Ramos (cell line): ENCODE data around the gene TSTD2.

Source experiments
- in situ Hi-C: fragments of 300-500 bp; cut with MboI; formaldehyde crosslinking; loops from one replicate; pipeline ENCODE4 v1.14.3; 2022; ENCODE audit warnings: low sequenced_read_pairs; ENCODE audit not compliant: unreplicated experiment

Gene TSTD2

GRCh38 chr9:97567182-97567893 is 65.8 kb downstream of the TSTD2 start:
- in situ Hi-C loops, result no loop called here

DNA sequence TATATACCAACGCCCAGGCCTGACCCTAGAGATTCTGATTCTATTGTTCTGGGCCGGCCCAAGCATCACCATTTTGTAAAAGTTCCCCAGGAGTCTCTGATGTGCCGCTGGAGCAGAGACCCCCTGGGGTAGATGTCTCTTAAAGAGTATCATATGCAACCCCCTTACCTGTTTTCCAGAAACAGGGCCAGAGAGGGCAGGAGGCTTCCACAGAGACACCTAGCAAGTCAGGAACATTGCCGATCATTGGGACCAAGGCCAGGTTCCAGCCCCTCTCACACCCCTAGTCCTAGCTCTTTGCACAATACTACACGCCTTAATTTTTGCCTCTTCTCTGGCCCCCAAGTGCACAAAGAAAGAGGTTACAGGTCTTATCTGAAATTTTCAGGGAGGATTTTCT is 67.9 kb downstream of the TSTD2 start:
- in situ Hi-C loops, result no loop called here

GRCh38 chr9:97564291-97565175 is 68.6 kb downstream of the TSTD2 start:
- in situ Hi-C loops, result no loop called here

DNA sequence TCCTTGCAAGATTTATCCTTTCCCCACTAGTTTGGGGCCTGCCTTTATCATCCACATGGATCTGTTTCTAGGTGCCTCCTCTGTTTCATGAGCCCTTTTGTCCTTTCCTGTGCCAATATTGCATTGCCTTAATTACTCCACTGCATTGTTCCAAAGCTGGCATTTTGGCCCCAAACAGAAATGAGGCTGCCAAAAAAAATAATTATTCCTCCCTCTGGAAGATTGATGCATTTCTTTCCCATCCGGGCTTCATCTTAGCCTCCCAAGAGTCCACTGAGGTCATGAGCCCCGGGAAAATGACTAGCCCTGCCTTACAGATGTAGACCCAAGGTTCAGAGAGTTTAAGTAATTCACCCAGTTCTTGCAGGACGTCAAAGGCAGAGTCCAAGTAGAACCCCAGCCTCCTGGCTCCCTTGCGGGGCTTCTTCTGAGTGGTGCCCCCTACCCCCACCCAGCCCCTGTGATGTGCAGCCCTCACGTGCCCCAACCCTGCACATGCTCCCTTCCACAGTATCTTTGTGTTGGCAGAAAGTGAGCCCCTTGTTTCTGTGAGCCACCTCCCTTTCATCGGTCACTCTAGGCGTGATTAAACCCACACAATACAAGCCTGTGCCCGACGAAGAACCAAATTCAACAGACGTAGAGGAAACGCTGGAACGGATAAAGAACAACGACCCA is 69.6 kb downstream of the TSTD2 start:
- in situ Hi-C loops, result no loop called here

- in situ Hi-C loops, result no loop called here
Measured at GRCh38 chr9:97562542-97562941, 70.6 kb downstream of the TSTD2 start.

DNA sequence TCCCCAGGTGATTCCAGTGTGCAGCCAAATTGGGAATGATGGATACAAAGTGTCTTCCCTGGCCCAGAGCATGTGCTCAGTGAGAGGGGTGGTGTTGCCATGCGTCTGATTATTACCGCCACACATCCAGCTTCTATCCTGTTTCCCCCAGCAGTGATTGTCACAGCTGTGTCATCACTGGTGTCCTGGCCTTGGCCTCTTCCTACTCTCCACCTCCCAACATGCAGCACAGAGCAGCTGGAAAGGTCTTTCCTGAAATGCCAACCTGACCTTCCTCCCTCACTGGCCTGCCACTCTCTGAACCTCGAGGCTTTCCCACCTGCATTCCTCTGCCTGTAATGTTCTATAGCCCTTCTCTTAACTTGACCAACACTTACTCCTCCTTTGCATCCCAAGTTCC is 71.7 kb downstream of the TSTD2 start:
- in situ Hi-C loops, result no loop called here

DNA sequence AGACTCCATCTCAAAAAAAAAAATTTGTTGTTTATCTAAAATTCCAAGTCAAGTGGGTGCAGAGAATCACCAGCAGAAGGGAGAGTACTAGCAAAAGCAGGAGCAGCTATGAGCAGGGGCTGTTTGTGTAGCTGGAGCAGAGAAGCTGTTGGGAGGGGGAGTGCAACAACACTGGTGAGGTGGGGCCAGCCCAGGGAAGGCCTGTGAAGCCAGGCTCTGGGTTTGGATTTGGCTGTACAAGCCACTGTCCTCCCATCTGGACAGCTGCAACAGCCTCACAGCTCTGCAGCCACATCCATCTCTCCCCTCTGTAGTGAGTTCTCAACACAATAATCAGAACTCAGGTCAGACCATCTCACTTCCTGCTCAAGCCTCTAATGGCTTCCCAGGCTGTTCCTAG is 72.3 kb downstream of the TSTD2 start:
- in situ Hi-C loops, result no loop called here

- in situ Hi-C loops, result no loop called here
Measured at GRCh38 chr9:97560154-97560553, 73.0 kb downstream of the TSTD2 start.

GRCh38 chr9:97559111-97559514 is 74.1 kb downstream of the TSTD2 start:
- in situ Hi-C loops, result no loop called here

DNA sequence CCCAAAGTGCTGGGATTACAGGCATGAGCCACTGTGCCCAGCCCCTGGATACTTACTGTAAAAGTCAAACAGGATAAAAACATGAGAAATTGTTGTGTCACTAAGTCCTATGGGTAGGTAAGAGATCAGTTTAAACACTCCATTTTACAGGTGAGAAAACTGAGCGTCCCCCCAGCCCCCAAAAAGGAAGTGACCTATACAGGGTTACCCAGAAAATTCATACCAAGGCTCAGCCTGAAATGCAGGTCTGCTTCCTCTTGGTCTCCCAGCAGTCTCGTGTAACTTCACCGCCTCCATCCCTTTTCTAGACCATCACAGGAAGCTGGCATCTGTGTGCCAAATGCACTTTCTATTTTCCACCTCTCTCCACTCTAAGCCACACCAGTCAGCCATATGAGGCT is 74.5 kb downstream of the TSTD2 start:
- in situ Hi-C loops, result no loop called here

DNA sequence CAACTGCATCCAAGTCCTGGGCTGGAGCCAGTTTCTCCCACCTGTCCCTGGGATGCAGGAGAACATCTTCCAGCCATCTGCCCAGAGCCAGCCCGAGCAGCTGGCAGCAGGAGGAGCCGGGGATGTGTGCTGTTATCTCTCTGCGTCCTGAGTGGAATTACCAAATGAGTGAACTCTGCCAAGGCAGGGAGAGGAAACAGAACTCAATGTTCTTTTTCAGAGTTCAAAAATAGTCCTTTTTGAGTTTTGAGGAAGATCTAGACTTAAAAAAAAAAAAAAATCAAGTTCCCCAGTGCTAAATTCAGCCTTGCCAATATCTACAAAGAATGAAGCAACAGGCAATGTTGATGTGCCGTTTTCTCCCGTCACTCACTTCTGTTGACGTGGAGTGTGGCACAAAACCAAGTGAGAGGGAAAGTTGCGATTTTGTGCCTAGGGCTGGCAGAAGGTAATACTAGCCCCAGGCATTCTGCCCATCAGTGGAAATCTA is 75.5 kb downstream of the TSTD2 start:
- in situ Hi-C loops, result no loop called here

- in situ Hi-C loops, result no loop called here
Measured at GRCh38 chr9:97556721-97557605, 76.2 kb downstream of the TSTD2 start.

- in situ Hi-C loops, result no loop called here
Measured at GRCh38 chr9:97556036-97556720, 77.0 kb downstream of the TSTD2 start.

DNA sequence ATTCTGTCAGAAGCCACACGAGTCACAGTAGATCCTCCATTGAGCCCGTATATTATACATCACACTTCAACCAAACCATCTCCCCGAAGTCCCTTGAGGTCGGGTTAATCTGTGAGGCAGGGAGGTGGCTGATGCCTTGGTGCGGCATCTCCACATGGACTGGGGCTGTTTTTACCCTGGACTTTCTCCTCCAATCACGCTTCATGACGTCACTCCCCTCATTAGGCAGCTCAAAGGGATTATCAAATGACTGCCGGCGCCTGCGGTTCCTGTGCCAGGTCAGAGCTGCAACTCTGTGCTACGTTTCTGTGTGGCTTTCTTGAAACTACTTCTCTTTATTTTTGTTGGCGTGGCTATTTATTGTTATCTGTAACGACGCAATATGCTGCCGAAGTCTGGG is 78.0 kb downstream of the TSTD2 start:
- in situ Hi-C loops, result no loop called here

- in situ Hi-C loops, result no loop called here
Measured at GRCh38 chr9:97554566-97555075, 78.5 kb downstream of the TSTD2 start.

- in situ Hi-C loops, result no loop called here
Measured at GRCh38 chr9:97553841-97554240, 79.3 kb downstream of the TSTD2 start.

DNA sequence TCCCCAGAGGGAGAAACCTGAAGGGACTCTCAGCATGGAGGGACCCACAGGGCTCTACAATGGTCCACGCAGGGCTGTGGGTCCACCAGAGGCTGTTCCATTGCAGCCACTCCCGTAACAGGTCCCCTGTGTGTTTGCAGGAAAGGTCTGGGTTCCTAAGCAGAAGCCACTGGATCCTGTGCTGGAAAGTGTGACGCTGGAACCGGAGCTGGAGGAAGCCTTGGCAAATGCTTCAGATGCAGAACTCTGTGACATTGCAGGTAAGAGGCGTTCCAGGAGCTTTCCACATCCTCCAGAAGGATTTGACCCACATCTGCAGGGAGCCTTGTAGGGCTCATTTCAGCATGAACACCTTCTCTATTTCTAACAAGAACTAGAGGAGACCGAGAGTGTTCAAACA is 80.0 kb downstream of the TSTD2 start:
- in situ Hi-C loops, result no loop called here

DNA sequence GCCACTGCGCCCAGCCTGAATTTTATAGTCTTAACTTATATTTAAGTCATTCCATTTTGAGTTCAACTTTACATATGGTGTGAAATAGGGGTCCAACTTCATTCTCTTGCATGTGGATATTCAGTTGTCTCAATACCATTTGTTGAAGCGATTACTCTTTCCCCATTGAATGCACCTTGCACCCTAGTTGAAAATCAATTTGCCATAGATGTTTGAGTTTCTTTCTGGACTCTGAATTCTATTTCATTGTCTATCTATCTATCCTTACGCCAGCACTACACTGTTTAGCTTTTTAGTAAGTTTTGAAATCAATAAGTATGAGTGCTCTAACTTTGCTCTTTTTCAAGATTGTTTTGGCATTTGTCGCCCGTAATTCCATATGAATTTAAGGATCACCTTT is 81.9 kb downstream of the TSTD2 start:
- in situ Hi-C loops, result no loop called here

DNA sequence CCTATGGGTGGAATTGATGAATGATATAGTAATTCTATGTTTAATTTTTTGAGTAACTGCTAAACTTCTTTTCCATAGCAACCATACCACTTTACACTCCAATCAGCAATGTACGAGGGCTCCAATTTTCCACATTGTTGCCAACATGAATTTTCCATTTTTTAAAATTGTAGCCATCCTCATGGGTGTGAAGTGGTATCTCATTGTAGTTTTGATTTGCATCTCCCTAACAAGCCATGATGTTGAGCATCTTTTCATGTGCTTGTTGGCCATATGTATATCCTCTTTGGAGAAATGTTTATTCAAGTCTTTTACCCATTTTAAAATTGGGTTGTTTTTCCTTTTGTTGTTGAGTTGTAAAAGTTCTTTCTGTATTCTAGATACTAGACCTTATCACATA is 82.8 kb downstream of the TSTD2 start:
- in situ Hi-C loops, result no loop called here
